ENCODE results near the gene NUDT1.
A peak's percentile ranks its signal among the peaks of the same experiment; 100 is the strongest.

Gene NUDT1

DNA sequence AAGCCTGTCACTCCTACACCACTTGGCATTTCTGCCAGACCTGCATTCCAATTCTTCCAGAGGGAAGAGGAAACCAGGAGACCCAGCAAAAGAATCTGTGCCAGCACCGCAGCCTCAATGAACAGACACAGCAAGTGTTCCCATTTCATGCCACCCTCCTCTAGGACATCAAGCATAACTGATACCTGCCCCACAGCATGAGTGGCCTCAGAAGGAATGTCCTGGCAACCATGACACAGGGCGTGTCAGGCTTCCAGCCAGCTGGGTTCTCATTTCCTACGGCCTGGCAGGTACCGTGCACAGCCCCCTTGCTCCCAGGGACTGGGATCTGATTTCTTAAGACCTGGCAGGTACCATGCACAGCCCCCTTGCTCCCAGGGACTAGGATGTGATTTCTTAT lies 17.1 kb upstream of the NUDT1 start:
- no peak for DNase-seq

DNA sequence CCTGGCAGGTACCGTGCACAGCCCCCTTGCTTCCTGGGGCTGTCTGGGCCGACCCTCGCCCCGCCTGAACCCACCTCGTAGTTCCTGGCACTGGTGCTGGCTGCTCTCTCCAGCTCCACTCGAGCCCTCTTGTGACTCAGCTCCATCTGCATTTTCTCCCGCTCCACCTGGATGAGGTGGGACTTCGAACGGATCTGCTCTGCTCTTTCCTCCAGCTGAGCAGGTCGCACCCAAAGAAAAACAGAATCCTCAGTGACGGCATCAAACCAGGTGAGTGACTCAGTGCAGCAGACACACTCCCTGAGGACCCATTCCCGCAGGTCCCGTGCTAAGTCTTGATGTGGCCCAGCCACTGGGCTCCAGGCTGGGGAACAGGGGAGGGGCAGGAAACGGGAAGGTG lies 16.7 kb upstream of the NUDT1 start:
- no peak for DNase-seq

DNA sequence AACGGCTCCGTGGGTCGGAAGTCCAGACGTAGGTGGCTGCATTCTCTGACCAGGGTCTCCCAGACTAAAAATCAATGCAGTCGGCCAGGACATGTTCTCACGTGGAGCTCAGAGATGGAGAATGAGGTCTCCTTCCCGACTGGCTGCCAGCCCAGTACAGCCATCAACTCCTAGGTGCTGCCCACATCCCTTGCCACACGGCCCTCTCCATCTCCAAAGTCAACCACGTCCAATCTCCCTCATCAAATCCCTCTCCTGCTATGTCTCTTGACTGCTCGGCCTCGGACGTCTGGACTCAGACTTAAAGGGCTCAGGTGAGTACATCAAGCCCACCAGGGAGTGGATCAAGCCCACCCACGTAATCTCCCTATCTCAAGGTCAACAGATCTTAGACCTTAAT lies 16.2 kb upstream of the NUDT1 start:
- DNase-seq: no peak

DNA sequence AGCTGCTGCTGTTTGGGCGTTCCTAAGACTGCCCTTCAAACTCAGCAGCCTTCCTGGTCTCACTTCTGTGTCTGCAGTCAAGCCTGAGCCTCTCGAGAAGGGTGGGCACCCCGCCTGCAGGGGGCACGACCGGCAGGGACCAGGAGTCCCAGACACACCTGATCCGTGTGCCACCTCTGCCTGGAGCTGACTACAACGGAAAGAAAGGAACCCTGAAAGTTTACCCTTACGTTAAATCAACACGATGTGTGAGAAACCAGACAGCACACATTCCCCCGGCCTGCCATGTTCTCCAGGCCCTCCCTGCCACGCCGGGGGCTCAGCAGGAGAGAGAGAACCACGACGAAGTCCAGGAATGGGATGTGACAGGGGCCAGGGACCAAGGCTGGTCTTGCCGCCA lies 14.3 kb upstream of the NUDT1 start:
- no peak for DNase-seq

DNA sequence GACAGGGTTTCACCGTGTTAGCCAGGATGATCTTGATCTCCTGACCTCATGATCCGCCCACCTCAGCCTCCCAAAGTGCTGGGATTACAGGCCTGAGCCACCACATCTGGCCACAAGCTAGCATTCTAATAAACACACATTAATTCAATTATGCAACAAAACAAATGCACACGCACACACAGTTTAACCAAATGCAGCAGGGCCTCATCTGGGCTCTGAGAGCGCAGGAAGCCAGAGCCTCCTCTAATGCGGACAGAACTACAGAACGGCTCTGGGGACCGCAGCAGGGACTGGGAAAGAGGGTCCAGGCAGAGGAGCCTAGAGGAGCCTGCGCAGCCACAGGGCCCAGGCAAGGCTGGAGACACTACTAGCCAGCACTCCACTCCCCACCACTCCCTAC lies 13.1 kb upstream of the NUDT1 start:
- DNase-seq: no peak

DNA sequence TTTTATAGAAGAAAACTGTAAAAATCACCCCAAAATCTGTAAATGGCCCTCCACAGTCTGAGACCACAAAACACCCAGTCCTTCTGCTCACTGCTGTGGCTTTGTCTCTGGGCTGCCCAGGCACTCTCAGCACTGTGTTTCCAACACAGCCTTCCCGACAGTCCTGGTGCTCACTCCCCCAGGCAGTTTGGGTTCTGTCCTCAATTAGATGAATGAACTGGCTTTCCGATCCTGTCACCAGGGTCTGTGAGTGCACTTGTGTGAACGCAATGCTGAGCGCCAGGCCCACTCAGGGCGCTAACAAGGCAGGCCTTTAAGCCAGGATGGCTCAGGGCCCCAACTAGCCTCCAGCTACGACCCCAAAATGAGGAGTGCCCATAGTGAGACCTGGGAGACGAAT lies 12.6 kb upstream of the NUDT1 start:
- no peak for DNase-seq

DNA sequence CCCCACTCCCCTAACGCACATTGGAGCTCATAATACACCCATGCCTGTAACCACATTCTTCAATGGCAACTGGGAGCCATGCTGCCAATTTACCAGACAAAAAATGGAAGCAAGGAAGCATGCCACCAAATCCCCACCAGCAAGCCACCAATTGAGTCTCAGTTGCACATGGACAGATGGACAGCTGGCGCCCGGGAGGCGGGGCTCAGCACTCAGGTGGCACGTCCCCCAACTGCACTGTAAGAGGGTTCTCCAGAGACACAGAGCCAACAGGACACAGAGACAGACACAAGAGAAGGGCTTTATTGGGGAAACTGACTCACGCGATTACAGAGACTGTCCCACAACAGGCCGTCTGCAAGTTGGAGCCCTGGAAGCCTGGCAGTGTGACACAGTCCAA lies 11.8 kb upstream of the NUDT1 start:
- DNase-seq: no peak

DNA sequence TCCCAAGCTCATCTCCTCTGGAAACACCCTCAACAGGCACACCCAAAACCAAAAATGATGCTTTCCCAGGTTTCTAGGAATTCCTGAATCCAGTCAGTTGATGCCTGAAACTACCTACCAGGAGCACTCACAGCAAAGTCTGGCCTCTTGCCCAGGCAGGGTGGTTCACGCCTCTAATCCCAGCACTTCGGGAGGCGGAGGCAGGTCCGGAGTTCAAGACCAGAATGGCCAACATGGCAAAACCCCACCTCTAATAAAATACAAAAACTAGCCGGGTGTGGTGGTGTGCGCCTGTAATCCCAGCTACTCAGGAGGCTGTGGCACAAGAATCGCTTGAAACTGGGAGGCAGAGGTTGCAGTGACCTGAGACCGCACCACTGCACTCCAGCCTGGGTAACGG lies 11.1 kb upstream of the NUDT1 start:
- DNase-seq: no peak

DNA sequence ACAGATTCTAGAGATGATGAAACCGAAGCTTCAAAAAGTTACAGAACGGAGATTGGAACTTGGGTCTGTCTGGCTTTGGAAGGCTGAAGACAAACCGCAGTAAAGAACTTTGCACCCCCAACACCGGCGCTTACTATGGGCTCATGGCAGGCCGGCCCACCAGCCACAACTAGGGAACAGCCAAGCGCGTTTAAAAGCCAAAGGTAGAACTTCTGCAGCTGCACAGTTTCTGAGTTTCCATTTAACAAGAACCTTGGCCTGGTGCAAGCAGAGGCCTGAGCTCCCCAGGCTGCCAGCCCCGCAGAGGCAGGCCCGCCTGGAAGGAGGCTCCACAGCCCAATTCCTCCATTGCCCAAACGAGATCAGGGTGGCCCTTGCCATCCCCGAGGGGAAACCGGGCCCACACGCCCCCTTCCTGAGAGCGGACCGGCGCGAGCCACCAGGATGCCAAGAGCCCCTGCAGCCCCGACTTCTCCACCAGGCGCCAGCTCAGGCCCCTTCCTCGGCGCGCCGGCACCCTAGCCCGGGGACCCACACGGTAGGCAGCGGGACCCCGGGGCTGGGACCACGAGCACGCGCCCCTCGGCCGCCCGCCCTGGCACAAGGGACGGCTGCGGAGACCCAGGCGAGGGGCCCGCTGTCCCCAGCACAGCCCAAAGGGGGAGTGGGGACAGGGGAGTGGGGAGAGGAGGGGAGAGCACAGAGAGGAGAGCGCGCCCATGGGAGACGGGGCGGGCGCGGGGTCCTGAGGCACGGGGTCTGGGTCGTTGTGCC lies 9.8 kb upstream of the NUDT1 start:
- DNase-seq: no peak

DNA sequence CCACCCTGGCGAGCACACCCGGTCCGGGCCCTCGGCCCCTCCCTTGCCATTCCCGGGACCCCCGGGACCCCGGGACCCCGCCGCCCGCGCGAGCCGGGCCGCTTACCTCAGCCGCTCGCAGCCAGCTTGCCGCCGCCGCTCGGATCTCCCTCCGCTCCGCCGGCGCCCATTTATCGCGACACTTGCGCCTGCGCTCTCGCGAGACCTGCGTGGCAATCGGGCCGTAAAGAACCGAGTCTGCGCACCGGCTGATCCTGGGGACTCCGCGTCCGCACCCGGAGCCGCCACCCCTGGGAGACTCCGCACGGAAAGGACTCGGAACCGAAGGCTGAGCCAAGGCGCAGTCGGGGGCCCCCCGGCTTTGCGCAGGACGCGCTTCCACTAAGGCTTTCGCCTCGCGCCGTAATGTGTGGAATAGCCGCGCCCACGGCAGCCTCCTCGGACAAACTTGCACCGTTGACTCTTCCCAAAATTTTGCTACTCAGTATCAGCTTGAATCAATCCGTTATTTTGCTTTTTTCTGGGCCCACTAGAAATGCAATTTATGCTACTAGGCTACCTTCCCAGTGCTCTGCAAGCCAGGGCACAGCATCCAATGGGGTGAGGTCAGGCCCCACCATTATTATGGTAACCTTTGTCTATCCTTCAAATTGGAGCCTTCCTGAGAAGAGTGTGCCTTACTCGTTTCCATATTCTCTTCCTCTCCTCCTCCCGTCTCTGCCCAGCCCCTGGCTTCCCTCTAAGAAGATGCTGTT lies 9.1 kb upstream of the NUDT1 start, which contains the start of gene MAD1L1:
Gene MAD1L1 (minus strand): TSS at position 180 of the 755 bp plus-strand sequence. CDS start 2,812 bp downstream, outside the sequence.
- peak; percentile 48 to 82 (median 71) for DNase-seq

DNA sequence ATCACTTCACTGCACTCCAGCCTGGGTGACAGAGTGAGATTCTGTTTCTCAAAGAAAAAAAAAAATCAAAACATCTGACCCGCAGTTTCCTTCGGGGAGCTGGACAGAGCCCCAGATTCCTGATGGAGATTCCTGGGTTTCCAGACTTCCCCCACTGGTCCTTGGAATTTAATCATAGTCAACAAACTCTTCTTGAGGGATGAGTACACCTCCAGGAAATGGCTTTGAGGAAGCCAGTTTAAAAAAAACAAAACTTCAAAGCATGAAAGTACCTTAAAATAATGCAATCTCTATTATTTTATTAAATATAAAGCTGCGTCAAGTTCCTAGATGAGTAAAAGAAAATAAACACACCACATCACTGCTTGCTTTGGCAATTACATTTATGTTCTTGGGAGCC lies 8.1 kb upstream of the NUDT1 start:
- DNase-seq: no peak

DNA sequence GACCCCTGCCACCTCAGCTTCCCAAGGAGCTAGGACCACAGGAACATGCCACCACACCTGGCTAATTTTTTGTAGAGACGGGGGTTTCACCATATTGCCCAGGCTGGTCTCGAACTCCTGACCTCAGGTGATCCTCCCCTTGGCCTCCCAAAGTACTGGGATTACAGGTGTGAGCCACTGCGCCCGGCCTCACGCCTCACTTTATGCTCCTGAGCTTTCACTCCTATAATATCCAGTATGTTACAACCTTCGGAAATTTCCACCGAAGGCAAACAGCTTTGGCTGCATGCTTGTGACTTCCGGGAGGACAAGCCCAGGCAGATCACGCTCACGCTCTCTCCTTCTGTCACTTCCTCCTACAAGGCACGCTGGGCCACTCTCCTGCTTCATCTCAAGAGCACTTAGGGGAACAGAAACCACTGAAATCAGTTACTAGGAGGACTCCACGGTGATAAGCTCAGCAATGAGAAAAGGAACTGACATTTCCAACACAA lies 4.9 kb upstream of the NUDT1 start:
- no peak for DNase-seq

DNA sequence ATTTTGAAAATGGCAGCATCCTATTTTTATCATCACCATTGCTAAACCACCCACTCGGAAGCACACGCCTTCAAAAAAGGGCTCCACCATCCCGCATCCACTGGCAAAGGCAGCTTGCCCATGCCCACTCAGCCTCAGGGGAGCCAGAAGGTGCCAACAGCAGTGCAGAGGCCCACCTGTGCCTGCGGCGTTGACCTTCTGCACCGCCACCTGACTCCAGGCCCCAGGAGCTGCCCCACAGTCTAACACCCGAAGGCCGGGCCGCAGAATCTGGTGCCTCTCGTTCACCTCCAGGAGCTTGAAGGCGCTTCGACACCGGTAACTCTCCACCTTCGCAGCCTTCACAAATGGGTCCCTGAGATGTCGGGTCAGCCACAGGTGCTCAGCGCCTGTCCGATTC lies 2.8 kb upstream of the NUDT1 start:
- no peak for DNase-seq

DNA sequence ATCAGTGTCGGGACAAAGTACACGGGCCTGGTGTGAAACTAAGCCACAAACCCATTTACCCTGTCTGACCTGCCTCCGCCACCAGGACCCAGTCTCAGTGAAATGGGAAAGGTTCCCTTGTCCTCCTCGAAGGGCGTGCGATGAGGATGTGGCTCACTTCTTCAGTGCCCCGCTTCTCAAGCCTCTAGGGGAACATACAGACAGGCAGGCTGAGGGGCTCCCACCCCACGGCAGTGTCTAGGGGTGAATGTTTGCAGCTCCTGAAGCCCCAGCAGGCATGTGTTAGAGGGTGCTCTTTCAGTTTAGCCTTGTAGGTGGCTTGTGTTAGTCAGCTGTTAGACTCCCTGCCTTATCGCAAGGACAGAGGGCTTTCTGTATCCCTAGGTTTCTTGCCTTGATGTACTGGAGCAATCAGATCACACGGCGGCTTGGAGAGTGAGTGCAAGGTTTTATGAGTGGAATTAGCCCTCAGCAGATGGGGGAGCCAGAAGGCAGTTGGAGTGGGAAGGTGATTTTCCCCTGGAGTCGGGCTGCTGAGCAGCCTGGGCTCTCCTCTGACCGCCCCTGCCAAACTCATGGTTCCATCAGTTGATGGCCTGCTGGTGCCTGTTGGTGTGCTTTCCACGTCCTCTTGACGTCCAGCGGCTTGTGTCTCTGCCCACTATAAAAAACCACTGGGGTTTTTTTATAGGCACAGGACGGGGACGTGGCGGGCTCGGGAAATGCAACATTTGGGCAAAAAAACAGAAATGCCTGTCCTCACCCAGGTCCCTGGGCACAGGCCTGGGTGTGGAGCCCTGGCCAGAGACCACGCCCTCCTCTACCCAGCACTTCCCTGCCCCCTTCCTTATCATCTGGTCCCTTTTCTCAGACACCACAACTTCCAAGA lies 759 bp downstream of the NUDT1 start:
- DNase-seq: no peak

DNA sequence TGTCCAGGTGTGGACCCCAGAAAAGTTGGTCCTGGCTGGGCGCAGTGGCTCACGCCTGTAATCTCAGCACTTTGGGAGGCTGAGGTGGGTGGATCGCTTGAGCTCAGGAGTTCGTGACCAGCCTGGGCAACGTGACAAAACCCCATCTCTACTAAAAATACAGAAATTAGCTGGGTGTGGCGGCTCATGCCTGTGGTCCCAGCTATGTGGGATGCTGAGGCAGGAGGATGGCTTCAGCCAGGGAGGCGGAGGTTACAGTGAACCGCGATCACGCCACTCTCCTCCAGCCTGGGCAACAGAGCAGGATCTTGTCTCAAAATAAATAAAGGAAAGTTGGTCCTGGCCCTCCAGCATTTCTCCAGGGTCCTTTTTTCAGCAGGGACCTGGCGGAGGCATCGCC lies 1.4 kb downstream of the NUDT1 start:
- DNase-seq: no peak

DNA sequence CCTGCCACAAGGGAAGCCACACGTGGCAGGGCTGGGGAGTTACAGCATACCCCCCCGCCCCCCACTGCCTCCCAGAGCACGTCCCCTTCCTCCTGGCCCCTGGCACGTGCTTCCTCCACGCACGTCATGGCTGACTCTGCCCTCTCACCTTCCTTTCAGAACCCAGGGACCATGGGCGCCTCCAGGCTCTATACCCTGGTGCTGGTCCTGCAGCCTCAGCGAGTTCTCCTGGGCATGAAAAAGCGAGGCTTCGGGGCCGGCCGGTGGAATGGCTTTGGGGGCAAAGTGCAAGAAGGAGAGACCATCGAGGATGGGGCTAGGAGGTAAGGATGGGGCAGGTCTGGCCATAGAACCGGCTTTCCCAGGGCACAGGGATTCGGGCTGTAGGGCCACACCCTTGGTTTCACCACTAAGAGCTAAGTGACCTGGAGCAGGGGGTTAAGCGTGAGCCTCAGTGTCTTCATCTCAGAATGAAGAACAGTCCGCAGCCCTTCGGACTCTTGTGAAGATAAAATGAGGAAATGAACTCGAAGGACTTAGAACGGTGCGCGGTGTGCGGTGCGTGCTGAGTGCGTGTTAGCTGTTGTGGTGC lies 2.5 kb downstream of the NUDT1 start:
- DNase-seq: no peak

DNA sequence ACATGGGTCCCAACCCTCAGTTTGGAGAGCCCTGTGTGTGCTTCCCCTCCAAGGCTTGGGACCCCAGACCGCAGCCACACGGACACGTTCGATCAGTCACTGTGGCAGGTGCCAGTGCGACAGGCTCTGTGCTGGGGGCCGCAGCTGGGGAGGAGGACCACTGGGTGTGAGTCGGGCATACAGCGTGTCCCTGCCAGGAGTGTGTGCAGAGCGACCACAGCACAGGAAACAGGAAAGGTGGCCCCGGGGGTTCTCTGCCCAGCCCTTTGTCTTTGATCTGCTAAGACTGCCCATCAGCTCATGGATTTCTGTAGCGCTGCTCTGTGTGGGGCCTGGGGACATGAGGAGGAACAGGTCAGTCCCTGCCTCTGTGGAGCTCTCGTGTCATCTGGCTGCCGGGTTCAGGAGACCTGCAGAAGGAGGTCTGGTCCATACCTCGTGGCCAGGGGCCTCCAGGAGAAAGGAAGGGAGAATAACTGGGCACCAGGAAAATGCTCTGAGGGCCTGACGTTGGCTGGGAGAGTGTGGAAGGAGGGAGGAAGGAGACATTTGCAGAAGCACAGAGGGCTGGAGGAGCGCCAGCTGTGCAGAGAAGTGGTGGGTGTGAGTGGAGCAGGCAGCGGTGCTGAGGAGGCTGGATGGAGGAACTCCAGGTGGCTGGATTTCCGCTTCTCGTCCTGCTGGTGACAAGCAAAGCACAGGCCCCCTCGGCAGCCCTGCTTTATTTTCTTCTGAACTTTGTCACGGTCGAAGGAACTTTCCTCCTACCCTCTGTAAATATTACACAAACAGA lies 4.1 kb downstream of the NUDT1 start:
- DNase-seq: no peak

DNA sequence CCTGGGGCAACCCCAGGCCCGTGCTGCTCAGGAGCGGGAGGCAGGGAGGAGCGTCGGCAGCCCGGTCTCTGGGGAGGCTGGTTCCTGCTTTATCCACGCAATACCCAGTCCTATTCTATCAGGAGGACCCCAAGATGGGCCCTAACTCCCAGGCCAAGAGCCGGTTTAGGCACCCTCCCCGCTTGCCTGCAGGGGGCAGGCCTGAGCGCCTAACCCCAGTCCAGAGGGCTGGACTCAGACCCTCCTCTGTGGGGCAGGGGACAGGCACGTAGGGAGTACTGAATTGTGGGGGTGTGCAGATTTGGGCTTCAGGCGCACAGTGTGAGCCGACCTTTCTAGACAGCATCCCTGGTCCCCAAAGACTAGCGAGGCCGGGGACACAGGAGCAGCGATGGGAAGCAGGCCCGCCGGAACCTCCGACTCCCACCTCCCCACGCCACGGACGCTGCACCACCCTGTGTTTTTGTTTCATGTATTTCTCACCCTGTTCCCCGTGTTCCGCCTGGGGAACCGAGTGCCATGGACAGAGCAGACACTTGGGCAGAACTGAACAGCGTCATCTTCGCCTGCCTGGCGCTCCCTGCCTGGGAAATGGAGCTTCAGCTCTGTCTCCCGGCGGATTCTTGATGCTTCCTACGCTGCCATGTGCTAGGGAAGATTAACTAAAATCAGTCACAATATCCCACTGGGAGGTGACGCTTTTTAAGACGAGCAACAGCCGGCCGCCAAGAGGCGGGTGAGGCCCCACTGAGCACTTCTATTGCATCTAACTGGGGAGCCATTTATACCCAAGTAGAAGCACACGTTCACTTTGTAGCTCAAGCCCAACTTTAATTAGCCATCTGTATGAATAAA lies 5.3 kb downstream of the NUDT1 start:
- peak in 1 of 4 experiments; percentile 7 for DNase-seq

DNA sequence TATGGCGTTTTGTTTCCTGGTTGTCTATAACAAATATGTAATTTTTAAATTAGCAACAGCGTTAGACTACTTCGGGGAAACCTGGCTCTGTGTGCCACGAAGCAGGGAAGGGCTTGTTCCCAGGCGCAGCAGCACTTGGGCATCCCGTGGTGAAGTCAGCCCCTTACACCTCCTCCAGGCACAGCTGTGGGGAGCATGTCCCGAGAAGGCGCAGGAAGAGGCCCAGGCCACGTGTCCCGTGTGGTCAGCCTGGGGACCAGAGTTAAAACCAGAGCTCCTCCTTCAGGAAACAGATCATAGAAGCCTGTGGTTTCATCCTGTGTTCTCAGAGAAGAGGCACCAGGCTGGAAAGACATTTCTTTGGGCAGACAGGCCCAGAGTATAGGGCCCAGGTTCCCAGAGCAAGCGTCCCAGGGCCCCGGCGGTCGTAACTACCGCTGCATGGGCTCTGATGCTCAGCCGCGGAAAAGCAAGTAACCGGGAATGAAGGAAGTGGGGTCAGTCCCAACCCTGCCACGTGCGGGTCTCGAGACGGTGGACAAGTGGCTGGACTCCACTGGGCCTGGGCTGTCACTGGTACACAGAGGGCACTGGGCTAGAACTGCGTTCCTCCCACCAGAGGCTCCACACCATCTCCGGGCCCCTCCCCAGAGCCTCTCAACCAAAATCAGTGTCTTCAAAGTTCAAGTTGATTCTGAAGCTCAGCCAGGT lies 7.1 kb downstream of the NUDT1 start:
- DNase-seq: no peak

DNA sequence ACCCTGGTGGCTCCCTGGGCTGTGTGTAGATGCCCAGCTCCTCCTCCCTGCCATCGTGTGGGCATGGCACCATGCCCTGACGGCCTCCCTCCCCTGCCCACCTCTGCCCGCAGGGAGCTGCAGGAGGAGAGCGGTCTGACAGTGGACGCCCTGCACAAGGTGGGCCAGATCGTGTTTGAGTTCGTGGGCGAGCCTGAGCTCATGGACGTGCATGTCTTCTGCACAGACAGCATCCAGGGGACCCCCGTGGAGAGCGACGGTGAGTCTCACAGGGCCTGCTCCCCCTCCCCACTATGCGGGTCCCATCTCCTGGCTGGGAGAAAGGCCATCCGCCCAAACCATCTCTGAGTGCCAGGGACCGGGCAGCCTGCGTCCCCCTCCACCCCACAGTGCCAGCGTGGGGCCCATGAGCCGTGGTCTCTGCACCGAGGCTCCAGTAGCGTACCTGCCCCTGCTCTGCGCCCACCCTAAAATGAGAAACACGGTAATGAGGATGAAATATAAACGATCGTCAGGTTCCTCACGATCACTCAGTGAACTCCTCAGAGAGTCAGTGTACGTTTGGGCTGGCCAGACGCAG lies 7.8 kb downstream of the NUDT1 start:
- DNase-seq: no peak
